Neural progenitor cell (in vitro differentiated cells): ENCODE measurements around the gene PPP1R16B.

Source experiments
- EZH2phosphoT487 ChIP-seq: fragments of 200-600 bp; sonication (generic); IDR thresholded peaks from 2 replicates; pipeline ENCODE4 v1.6.1; 2017; ENCODE audit warnings: antibody characterized with exemption
- TF ChIP-seq, protein P1 (sequence below): fragments of 200-600 bp; sonication (generic); IDR thresholded peaks from 2 replicates; pipeline ENCODE4 v1.5.1; 2017; ENCODE audit warnings: antibody characterized with exemption, mild to moderate bottlenecking

DNA sequence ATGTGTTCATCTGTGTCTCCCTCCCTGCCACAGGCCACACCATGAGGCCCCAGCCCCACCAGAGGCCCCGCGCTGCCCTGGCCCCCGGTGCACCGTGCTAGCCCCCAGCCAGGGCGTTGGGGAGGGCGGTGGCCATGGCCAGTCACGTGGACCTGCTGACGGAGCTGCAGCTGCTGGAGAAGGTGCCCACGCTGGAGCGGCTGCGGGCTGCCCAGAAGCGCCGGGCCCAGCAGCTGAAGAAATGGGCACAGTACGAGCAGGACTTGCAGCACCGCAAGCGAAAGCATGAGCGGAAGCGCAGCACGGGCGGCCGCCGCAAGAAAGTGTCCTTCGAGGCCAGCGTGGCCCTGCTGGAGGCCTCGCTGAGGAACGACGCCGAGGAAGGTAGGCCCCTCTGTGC lies 30.3 kb downstream of the PPP1R16B start:
- TF ChIP-seq, protein P1, sequence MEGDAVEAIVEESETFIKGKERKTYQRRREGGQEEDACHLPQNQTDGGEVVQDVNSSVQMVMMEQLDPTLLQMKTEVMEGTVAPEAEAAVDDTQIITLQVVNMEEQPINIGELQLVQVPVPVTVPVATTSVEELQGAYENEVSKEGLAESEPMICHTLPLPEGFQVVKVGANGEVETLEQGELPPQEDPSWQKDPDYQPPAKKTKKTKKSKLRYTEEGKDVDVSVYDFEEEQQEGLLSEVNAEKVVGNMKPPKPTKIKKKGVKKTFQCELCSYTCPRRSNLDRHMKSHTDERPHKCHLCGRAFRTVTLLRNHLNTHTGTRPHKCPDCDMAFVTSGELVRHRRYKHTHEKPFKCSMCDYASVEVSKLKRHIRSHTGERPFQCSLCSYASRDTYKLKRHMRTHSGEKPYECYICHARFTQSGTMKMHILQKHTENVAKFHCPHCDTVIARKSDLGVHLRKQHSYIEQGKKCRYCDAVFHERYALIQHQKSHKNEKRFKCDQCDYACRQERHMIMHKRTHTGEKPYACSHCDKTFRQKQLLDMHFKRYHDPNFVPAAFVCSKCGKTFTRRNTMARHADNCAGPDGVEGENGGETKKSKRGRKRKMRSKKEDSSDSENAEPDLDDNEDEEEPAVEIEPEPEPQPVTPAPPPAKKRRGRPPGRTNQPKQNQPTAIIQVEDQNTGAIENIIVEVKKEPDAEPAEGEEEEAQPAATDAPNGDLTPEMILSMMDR = no peak
- no peak for TF ChIP-seq EZH2phosphoT487
